ENCODE results near the gene C4orf50.

The C4orf50 gene

DNA sequence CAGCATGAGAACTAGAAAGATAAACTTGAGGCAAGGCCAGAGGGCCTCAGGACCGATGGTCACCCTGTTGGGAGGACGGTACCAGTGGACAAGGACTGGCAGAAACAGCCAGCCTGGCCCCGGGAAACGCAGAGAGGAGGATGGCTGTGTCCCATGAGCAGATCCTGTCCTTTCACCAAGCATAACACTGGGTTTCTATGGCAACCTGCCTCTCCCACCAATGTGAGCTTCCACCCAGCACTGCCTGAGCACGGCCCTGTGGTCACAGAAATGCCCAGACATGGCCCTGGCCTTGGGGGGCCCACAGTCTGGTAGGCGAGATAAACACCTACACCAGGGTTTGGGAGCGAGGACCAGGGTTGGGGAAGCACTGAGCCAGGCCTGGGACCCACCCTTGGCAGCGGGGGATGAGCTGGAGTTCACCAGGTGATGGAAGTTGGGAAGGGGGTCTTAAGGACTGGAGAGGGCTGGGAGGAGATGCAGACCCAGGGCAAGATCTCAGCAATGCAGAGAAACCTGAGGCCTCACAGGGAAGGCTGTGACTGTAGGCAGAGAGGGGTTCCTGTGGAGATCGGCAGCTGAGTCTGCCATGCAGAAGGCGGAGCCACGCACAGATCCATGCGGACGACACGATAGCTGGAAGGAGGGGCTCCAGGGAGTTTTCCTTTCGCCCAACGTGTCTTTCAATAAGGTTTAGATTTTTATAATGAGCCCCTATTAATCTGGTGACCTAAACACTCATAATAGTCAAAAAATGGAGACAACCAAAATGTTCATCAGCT is 92.6 kb downstream of the C4orf50 start:
- in situ Hi-C loops (cut with MboI; ENCODE audit: low sequenced_read_pairs): no loop called here

DNA sequence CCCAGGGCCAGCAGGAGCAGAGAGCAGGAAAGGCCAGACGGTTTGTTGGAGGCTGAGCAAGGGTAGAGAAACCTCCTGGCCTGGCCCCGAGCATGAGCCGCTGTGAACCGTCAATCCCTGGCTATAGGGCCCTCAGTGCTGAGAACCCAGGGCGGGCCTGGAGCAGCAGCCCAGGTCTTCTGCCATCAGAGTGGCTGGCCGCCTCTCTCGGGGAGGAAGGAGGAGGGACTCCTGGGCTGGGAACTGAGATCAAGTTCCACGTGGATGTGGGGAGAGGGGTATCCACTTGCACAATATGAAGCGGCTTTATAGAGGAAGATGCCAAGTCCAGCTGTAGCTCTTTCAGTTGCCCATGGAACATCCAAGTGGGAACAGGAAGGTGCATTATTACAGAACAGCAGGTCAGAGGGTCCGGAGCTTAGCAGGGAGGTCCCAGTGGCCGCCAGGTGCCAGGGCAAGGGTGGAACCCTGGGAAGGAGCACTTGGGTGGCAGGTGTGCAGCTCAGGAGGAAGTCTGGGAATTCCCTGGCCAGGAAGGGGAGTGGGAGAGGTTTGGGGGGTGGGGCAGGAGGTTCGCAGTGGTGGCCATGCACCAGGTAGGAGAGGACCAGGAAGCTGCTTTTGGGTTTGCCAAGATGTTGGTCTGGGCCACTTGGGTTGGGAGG is 93.6 kb downstream of the C4orf50 start:
- in situ Hi-C loops (cut with MboI; ENCODE audit: low sequenced_read_pairs): no loop called here

DNA sequence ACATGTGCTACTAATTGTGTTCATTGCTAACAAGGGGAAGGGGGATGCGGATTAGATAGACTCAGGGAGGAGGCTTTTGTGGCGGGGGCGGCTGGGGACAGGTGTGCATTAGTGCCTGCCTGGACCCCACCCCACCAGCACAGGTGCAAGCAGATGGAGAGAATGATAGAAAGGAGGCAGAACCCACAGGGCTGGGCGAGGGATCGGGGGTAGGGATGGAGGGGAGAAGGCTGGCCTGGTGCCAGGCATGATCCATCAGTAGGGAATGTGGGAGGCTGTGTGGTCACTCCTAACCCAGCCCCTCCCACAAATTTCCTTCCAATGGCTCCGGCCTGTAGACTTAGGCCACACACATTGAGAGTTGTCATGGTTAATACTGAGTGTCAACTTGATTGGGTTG is 94.9 kb downstream of the C4orf50 start:
- in situ Hi-C loops (cut with MboI; ENCODE audit: low sequenced_read_pairs): no loop called here

DNA sequence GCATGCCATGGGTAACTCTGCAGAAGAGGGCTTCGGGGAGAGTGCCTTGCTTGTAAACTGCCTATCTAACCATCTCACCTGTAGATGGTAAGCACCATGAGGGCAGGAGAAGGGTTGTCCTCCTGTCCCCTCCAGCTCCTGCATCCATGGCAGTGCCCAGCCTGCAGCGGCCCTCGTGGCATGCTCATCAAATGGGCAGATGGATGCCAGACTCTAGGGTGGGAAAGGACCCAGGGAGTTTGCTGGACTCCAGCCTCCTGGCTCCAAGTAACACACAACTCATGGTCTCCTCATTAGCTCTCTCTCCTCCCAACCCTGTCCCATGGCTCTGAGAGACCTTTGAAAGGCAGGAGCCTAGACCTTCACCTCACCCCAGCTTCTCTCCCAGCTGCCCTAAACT is 95.7 kb downstream of the C4orf50 start:
- in situ Hi-C loops (cut with MboI; ENCODE audit: low sequenced_read_pairs): no loop called here

DNA sequence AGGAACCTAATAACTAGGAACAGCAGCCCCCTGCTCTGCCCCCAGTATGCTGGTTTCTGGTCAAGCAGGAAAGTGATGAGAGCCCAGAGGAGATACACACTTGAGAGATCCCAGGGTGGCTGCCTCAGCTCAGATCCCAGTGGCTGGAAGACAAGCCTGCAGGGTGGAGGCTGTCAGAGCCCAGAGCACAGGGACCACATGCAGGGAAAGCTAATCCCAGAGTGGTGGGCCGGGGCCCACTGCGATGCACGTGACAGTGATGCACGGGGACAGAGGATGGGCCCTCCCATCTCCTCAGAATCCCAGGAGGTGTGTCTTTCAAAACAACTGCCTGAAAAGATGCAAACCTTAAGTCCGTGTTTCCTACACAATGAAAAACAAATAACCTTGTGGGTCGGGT is 96.2 kb downstream of the C4orf50 start:
- in situ Hi-C loops (cut with MboI; ENCODE audit: low sequenced_read_pairs): no loop called here

DNA sequence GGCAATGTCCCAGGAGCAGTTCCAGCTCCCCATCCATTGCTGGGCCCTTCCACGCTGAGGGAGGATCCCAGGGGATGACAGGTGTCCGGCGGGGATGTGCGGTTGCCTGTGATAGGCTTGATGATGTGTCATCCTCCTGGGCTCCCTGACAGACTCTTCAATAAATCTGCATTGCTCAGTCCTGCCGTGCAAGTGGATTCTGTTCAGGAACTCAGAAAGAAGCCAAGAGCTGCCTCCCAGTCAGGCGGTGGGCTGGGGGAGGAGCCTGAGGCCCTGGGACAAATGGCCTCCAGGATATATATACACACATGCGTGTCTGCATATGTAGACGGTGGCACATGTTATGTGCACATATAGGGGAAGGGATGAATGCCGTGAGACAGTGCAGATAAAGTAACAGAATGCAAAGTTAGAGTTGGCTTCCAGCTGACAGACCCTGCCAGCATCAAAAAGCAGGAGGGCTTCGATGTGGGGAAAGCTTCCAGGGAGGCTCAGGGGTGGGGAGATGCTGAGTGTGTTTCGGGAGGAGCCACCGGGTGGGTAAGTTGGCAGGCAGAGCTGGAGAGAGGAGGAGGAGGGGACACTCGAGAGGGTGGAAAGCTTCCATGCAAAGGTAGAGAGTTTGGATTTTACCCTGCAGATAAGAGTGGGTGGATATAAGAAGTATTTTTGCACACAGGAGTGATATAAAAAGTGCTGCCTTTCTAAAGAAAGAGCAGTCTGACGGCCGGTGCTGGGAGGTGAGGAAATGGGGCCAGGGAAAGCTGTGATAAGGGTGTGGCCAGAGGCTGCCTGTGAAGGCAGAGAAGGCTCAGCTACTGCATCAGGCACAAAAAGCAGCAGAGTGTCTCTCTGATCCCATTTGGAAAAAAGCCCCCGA is 96.9 kb downstream of the C4orf50 start:
- in situ Hi-C loops (cut with MboI; ENCODE audit: low sequenced_read_pairs): no loop called here

DNA sequence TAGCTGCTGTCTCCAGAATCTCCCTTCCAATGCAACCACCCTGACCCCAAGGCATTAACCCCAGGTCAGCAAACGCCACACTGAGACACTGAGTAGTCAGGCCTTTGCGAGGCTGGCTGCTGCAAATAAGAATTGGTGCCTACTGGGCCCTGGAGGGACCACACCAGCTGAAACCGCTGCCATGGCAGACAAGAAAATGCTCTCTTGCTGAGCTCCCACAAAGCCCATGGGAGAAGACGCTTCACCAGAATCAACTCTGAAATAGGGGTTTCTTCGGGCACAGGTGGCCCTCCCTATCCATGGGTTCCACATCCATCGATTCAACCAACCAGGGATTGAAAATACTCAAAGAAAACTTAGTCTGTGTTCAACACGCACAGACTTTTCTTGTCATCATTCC is 98.7 kb downstream of the C4orf50 start:
- in situ Hi-C loops (cut with MboI; ENCODE audit: low sequenced_read_pairs): no loop called here

DNA sequence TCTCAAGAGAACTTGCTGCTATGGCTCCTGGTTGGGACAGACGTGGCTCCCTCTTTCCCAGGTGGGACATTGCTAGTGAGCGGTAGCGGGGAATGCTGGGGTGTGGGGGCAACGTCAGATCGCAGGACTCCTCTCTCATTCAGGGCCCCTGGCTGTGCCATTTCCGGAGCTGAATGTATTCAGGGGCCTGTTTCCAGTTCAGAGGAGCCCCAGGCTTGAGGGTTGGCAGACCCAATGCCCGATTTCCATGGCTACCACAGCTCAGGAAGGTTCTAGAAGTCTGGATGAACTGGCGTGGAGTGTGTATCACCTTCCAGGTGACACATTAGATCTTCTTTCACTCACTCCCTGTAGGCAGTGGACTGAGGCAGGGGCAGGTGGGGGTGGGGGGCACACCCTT is 99.2 kb downstream of the C4orf50 start:
- in situ Hi-C loops (cut with MboI; ENCODE audit: low sequenced_read_pairs): no loop called here

DNA sequence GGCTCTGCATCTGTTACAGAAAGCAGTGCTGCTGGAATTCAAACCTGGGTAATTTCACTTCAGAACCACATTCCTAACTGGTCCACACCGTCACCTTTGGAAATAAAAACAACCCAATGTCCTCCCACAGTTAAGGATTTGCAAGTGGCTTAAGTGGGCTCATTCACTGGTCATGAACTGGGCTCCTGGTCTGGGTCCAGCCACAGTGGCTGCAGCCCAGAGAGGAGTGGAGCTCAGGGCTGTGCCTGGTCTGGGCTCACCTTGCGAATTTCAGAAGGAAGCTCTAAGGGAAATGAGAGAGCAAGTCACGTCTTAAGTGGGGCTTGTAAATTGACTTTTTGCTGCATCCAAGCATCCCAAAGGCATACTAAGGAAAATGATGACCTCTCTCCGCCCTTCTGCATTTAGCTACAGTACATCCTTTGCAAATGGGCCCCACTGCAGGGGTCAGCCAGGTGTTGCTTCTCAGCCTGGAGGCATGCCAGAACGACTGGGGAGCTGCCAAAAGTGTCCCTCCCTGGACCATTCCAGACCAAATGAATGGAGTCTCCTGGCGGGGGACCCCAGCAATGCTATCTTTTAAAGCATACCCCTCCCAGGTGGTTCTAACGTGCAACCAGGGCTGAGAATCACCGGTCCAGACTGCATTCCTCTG is 99.8 kb downstream of the C4orf50 start:
- in situ Hi-C loops (cut with MboI; ENCODE audit: low sequenced_read_pairs): no loop called here

DNA sequence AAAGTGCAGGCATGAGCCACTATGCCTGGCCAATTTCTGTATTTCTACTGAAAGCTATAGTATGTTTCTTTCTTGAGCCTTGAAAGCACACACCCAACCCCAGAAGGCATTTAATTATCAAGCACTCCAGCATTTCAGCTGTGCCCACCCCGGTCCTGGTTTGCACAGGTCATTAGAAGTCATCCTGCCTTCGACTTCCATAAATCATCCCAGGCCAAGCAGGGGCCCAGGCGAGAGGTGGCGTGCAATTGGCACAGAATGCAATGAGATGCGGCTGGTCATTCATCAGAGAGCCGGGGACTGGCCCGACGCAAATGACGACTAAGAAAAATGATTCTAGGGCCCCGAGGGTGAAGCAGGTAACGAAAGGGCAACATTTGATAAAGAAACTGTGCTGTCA is 100.6 kb downstream of the C4orf50 start:
- in situ Hi-C loops (cut with MboI; ENCODE audit: low sequenced_read_pairs): no loop called here

DNA sequence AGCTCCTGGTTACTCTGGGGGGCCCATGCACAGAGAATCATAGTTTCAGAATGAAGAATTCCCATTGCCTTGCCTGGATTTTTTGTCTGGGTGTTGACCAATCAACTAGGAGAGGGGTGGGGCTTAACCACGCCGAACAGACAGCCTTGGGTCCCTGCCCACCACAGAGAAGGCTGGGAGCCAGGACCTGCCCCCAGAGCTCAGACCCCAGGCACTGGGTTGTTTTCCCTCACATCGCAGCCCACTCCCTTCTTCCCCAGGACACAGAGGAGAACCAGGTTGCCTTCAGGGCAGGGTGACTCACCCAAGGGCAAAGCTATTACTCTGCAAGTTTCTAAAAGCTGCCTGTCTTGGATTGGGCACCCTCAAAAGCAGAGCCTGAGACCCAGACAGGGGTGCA is 102.0 kb downstream of the C4orf50 start:
- in situ Hi-C loops (cut with MboI; ENCODE audit: low sequenced_read_pairs): no loop called here

DNA sequence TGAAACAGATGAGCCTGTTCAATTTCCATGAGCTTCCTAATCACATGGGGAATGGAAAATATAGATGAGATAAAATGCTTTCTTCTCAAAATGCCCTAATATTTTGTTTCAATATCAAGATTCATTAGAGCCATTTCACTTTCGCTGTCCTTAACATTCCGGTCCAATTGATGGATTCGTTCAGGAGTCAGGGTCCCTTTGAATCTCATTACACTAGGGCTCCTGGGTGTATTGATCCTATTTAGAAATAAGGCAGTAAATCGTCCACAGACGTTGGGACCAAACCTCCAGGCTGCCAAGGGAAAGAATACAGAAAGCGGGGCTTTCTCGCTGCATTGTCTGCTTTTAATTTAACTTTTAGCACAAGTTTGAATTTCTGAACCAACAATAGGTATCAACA is 104.8 kb downstream of the C4orf50 start:
- in situ Hi-C loops (cut with MboI; ENCODE audit: low sequenced_read_pairs): no loop called here

DNA sequence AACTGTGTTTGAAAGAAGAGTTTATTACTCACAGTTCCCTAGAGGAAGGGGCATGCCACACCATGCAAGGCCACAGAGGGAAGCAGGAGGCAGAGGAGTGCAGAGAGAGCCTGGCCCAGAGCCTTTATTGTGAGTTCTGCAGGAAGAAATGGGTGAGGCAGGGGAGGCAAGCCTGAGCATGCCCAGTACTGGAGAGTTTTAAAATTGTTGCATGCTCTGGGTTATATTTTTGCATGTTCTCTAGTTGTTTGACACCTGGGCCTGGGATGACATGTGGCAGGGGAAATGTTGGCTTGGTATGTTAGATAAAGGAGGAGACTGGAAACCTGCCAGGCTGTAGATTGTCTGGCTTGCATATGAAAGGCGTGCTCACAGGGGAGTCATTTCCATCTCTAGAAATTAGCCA is 105.6 kb downstream of the C4orf50 start:
- in situ Hi-C loops (cut with MboI; ENCODE audit: low sequenced_read_pairs): no loop called here

DNA sequence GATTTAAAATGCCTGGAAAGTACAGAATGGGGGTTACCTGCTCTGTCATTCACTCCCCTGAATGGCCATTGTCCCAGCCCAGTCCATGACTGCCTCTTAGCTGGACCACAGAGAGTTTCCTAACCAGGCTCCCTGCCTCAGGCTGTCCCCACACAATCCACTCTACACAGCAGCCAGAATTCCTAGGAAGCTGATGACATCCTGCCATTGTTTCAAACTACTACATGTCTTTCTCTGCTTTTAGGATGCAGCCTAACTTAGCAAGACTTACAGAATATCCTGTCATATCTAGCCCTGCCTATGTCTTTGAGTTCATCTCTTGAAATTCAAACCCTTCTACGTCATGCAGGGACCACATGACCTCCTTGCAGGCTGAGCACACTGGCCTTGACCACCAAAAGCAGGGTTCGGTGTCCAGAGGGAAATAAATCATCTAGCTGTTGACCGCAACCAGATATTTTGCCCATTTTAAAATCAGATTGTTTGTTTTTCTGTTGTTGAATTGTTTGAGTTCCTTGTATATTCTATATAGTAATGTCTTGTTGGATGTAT is 109.3 kb downstream of the C4orf50 start:
- in situ Hi-C loops (cut with MboI; ENCODE audit: low sequenced_read_pairs): no loop called here

DNA sequence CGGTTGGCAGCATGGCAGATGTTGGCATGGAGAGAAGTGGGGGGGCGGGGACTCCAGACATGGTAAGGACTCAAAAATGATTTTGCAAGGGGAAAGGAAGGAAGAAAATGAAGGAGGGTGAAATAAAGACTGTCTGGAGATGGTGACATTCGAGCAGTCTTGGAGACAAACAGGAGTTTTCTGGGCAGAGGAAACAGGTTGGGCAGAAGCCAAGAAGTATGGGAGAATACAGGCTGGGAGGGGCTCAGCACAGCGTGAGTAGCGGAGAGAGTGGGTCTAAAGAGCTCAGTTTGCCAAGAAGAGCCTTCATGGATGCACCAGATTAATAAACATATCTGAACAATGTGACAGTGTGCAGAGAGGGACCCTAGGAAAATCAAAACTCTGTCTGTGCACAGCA is 112.0 kb downstream of the C4orf50 start:
- in situ Hi-C loops (cut with MboI; ENCODE audit: low sequenced_read_pairs): no loop called here

DNA sequence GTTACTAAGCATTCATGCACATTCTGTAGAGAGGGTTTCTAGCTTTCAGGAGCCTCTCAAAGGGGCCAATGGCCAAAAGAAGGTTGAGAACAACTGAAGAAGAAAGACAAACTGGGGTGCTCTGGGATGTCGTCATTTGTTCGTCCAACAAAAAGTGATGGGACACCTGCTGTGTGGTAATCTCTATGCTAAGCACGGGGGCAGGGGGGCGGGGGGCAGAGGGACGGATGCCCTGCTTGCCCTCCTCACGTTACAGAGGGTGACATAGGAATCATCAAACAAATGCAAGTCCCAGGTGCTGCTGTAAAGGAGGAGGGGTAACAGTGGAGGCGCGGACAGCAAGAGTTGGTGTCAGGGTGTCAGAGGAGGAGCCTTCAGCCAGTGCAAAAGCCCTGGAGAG is 112.5 kb downstream of the C4orf50 start:
- in situ Hi-C loops (cut with MboI; ENCODE audit: low sequenced_read_pairs): no loop called here

DNA sequence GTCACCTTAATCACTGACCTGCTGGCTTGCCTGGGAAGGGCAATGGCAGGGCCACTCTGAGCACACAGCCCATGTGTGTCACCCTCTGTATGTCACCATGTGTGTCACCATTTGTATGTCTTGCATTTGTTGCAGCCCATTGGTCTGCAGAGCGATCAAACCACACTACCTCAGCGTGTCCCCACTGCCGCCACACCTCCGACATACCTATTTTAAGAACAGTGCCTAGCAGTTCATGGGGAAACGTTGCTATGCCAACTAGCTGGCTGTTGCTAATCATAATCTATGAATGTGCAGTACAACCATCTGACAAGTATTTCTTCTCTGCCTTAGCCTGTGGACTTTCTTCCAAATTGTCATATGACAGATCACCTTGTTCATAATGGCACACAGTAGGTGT is 117.4 kb downstream of the C4orf50 start:
- in situ Hi-C loops (cut with MboI; ENCODE audit: low sequenced_read_pairs): no loop called here

DNA sequence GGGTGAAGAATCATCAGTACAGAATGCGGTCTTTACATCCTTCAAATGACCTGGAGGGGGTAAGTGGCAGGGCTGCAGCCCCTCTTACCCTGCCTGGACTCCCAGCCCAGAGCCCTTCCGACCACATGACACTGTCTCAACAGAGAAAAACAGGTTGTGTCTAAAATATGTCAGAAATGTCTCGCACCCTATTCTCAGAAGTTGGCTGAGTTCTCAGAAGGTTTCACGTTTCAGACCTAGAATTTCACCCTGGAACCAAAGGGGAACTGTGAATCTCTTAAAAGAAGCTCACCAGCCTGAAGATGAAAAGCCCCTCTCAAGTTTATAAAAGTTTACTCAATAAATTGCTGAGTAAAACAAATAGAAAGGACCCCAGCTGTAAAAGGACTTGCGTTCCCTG is 118.3 kb downstream of the C4orf50 start:
- in situ Hi-C loops (cut with MboI; ENCODE audit: low sequenced_read_pairs): no loop called here

DNA sequence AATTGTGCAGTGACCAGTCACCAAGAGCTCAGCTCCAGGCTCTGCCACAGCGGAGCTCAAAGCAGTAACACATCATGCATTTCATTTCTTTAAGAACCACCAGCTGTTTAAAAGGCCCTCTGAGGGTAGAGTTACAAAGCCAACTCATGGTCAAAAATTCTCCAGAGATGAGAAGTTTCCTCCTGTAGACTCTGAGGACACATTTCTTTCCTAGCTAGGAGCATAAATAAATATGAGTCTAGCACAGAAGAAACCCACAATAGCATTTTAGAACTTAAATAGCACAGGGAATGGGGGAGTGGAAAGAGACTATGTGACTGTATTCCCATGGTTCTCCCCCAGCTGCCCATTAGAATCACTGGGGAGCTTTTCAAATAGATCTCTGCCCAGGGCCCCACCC is 118.8 kb downstream of the C4orf50 start:
- in situ Hi-C loops (cut with MboI; ENCODE audit: low sequenced_read_pairs): no loop called here

DNA sequence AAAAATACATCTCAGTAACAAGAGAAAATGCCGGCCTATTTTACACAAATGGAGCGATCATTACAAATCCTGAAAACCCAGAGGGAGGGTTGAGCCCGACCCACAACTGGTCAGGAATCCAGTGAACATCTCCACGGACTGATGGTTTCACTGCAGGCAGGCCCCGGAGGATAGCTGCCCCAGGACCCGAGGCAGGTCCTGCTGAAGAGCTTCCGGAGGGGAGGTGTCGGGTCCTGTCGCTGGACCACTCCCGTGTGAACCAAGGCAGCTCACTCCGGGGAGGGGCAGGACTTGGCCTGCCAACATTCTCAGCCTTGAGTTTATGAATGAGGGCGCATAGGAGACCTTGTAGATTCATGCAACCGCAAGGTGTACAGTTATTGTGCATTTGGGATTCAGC is 120.6 kb downstream of the C4orf50 start:
- in situ Hi-C loops (cut with MboI; ENCODE audit: low sequenced_read_pairs): no loop called here

DNA sequence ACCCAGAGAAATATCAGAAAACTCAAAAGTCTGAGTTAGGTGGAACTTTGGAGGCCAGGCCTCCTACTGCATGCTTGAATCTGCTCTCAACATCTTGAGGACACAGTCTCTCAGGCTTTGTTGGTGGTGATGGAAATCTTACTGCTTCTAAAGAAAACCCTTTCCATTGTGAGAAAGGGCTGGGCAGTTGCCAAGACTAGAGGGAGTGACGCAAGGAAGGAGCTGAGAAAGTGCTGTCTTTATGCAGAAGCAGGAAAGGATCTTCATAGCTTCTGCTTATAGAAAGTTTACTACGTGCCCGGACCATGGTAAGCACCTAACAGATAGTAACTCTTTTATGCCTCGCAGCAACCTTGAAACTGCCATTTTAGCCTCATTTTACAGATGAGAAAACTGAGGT is 122.9 kb downstream of the C4orf50 start:
- in situ Hi-C loops (cut with MboI; ENCODE audit: low sequenced_read_pairs): no loop called here

Data from HL-60/S4 (cell line).